Upper lobe of left lung (tissue), 4 donors: ENCODE data around the gene USPL1.

Experiments
- POLR2A ChIP-seq, 4 donors: fragments of 450-650 bp; IDR thresholded peaks; one replicate each; pipeline ENCODE4 v1.5.1; 2016 to 2017; ENCODE audit warnings: antibody characterized with exemption in 4 of 4, mild to moderate bottlenecking in 2 of 4
- TF ChIP-seq, protein P1 (sequence below), 6 experiments: fragments of 450-650 bp in 4 of 6; fragments of 200-600 bp in 2 of 6; sonication (generic) in 2 of 6; IDR thresholded peaks; one replicate each; pipeline ENCODE4 v1.5.1; 2016 to 2019; ENCODE audit warnings: antibody characterized with exemption in 6 of 6

DNA sequence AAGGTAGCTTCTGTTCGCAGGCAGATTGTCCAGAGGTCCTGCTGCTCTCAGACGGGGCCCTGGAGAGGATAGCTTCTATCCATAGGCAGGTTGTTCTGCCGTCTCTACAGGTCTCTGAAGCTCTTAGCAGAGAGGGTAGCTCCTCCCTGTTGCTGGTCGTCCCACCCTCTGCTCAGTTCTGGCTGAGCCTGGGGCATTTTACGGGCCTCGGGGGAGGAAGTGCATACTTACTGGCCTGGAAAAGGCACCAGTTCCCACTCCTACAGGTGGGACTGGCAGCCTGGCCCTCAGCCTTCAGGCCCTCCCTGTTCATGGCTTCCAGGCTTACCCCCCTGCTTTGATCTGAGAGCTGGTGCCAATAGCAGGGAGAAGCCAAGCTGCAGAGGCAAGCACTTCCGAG, 42.3 kb downstream of the USPL1 start:
- TF ChIP-seq POLR2A (IDR thresholded peaks at IDR 0.05): no peak
- TF ChIP-seq, protein P1, sequence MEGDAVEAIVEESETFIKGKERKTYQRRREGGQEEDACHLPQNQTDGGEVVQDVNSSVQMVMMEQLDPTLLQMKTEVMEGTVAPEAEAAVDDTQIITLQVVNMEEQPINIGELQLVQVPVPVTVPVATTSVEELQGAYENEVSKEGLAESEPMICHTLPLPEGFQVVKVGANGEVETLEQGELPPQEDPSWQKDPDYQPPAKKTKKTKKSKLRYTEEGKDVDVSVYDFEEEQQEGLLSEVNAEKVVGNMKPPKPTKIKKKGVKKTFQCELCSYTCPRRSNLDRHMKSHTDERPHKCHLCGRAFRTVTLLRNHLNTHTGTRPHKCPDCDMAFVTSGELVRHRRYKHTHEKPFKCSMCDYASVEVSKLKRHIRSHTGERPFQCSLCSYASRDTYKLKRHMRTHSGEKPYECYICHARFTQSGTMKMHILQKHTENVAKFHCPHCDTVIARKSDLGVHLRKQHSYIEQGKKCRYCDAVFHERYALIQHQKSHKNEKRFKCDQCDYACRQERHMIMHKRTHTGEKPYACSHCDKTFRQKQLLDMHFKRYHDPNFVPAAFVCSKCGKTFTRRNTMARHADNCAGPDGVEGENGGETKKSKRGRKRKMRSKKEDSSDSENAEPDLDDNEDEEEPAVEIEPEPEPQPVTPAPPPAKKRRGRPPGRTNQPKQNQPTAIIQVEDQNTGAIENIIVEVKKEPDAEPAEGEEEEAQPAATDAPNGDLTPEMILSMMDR (IDR thresholded peaks at IDR 0.05): no peak
